BJ (cell line): ENCODE results near the gene FSTL4. TPM values are rescaled to one million over a fixed set of nuclear protein-coding genes. Genes with fewer than 3 reads are reported as not detected.

ENCODE experiments used
- CTCF ChIA-PET: fragments of 350-600 bp; formaldehyde crosslinking; extraction: SDS; loops from one replicate; lab custom pipeline; 2021; ENCODE audit warnings: antibody characterized with exemption, inconsistent platforms; lab: Yijun Ruan, JAX
- POLR2A ChIA-PET: fragments of 300-600 bp; sonication (Branson Sonifier 250); formaldehyde crosslinking; extraction: SDS; loops from one replicate; lab custom pipeline; 2021; ENCODE audit warnings: antibody characterized with exemption; lab: Charles Lee
- DNase-seq: peaks from one replicate; pipeline ENCODE4 v3.0.0-alpha.2; 2011; ENCODE audit warnings: low read depth
- H3K27me3 ChIP-seq: 2 replicates; pipeline ENCODE4 v1.6.0; 2011; ENCODE audit warnings: low read length; ENCODE audit not compliant: control insufficient read depth, insufficient read depth
- H3K36me3 ChIP-seq: 2 replicates; pipeline ENCODE4 v1.5.1; 2011; ENCODE audit warnings: low read length; ENCODE audit not compliant: control insufficient read depth, insufficient read depth
- H3K4me3 ChIP-seq: 2 replicates; pipeline ENCODE4 v1.5.1; 2011; ENCODE audit warnings: low read depth, mild to moderate bottlenecking, control low read depth, low read length
- CTCF ChIP-seq: IDR thresholded peaks from 2 replicates; pipeline ENCODE4 v1.5.1; 2011; ENCODE audit warnings: low read depth, mild to moderate bottlenecking, control low read depth, inconsistent platforms, low read length, moderate library complexity; ENCODE audit not compliant: insufficient read depth
- polyA plus RNA-seq: library from polyadenylated mRNA; depleted of rRNA; stranded (reverse); fragments of >200 nt; gene quantifications from 2 replicates; pipeline ENCODE4 v1.2.3, GENCODE V29; 2011

The FSTL4 gene
- polyA plus RNA-seq, 1 experiment = not detected

GRCh38 chr5:133605323-133605722 is 7.0 kb downstream of the FSTL4 start:
- Histone ChIP-seq H3K4me3 (no peak overlapping the region), H3K36me3 (no peaks in the 10 kb centered on the region), H3K27me3 (peaks cover 6% of the 10 kb centered on the region)
- ChIA-PET POLR2A (no interaction called here), CTCF (interaction anchor here (1.2 kb wide), 1 partner anchor 11 kb away, joined by 3 read pairs; no protein-coding TSS in a partner anchor)
- DNase-seq = no peak
- no peak for TF ChIP-seq CTCF

- POLR2A ChIA-PET = no interaction called here
- TF ChIP-seq CTCF = no peak
These were observed 8.6 kb downstream of the FSTL4 start for GRCh38 chr5:133603711-133604110.

GRCh38 chr5:133602835-133603380 is 9.4 kb downstream of the FSTL4 start:
- TF ChIP-seq CTCF = no peak
- Histone ChIP-seq H3K36me3 (no peaks in the 10 kb centered on the region), H3K27me3 (no peaks in the 10 kb centered on the region; the same call in 1 of the 2 replicates), H3K4me3 (no peak overlapping the region)
- POLR2A ChIA-PET = no interaction called here
- DNase-seq = no peak
- CTCF ChIA-PET = interaction anchor here (1.7 kb wide), 1 partner anchor 8 kb away, joined by 3 read pairs; no protein-coding TSS in a partner anchor

More at GRCh38 chr5:133603711-133604110, 8.6 kb downstream of the FSTL4 start:
- CTCF ChIA-PET = no interaction called here
- H3K4me3 ChIP-seq = no peak overlapping the region
- H3K27me3 ChIP-seq = no peaks in the 10 kb centered on the region; the same call in 1 of the 2 replicates
- H3K36me3 ChIP-seq = no peaks in the 10 kb centered on the region
- DNase-seq = no peak

GRCh38 chr5:133599600-133599999 is 12.7 kb downstream of the FSTL4 start:
- TF ChIP-seq CTCF = no peak
- Histone ChIP-seq H3K4me3 (no peak overlapping the region), H3K36me3 (no peaks in the 10 kb centered on the region), H3K27me3 (no peaks in the 10 kb centered on the region; the same call in 1 of the 2 replicates)
- POLR2A ChIA-PET = no interaction called here
- no peak for DNase-seq
- CTCF ChIA-PET = no interaction called here

GRCh38 chr5:133599044-133599443 is 13.3 kb downstream of the FSTL4 start:
- no peak for TF ChIP-seq CTCF
- no peak for DNase-seq
- H3K4me3 ChIP-seq = no peak overlapping the region
- H3K27me3 ChIP-seq = no peaks in the 10 kb centered on the region; the same call in 1 of the 2 replicates
- CTCF ChIA-PET = no interaction called here
- POLR2A ChIA-PET = no interaction called here
- H3K36me3 ChIP-seq = no peaks in the 10 kb centered on the region
